ENCODE measurements around the gene TMEM107.
A peak's percentile ranks its signal among the peaks of the same experiment; 100 is the strongest.

Gene TMEM107

DNA sequence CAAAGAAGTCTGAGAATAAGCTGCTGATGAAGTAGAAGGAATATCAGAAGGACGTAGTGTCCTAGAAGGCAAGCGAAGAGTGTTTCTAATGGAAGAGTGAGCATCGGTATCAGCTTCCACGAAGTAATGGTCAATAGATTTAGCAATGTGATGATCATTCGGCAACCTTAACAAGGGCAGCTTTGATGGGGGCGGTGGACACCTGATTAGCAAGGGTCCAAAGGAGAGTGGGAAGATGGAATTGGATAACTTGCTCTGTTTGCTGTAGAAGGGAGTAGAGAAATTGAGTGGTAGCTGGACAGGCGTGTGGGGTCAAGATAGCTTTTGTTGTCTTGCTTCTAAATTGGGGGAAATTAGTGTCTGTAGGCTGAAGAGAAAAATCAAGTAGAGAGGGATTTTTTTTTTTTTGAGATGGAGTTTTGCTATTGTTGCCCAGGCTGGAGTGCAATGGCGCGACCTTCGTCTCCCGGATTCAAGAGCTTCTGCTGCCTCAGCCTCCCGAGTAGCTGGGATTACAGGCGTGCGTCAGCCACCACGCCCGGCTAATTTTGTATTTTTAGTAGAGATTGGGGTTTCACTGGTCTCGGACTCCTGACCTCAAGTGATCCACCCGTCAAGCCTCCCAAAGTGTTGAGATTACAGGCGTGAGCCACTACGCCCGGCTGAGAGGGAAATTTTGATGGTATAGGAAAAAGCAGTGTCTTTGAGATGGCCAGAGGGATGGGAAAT is 38.4 kb downstream of the TMEM107 start:
- no peaks in the 10 kb centered on the region for H3K27me3 ChIP-seq (ENCODE audit: low read length)
- no peak overlapping the region for H3K27ac ChIP-seq (ENCODE audit: low read depth, low read length)
- TF ChIP-seq, protein P1, sequence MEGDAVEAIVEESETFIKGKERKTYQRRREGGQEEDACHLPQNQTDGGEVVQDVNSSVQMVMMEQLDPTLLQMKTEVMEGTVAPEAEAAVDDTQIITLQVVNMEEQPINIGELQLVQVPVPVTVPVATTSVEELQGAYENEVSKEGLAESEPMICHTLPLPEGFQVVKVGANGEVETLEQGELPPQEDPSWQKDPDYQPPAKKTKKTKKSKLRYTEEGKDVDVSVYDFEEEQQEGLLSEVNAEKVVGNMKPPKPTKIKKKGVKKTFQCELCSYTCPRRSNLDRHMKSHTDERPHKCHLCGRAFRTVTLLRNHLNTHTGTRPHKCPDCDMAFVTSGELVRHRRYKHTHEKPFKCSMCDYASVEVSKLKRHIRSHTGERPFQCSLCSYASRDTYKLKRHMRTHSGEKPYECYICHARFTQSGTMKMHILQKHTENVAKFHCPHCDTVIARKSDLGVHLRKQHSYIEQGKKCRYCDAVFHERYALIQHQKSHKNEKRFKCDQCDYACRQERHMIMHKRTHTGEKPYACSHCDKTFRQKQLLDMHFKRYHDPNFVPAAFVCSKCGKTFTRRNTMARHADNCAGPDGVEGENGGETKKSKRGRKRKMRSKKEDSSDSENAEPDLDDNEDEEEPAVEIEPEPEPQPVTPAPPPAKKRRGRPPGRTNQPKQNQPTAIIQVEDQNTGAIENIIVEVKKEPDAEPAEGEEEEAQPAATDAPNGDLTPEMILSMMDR (IDR thresholded peaks at IDR 0.05; ENCODE audit: insufficient read depth, low read length, poor library complexity, severe bottlenecking), result no peak
- no peak for TF ChIP-seq EZH2phosphoT487 (conservative IDR thresholded peaks at IDR 0.05; ENCODE audit: low read length)
- H4K20me1 ChIP-seq (ENCODE audit: low read depth, low read length), result no peaks in the 10 kb centered on the region
- peak overlapping the region; percentile 68; the same call in 1 of the 2 replicates for H3K9ac ChIP-seq (ENCODE audit: low read length)
- peak overlapping the region; percentile 83 for H3K4me2 ChIP-seq (ENCODE audit: low read depth, low read length, poor library complexity, severe bottlenecking)
- H2AFZ ChIP-seq (ENCODE audit: low read depth, low read length, severe bottlenecking), result no peak overlapping the region
- H3K4me3 ChIP-seq (ENCODE audit: insufficient read depth, low read length, poor library complexity, severe bottlenecking), result no peak overlapping the region
- H3F3A ChIP-seq (ENCODE audit: insufficient read depth), result peaks cover 4% of the 10 kb centered on the region; the same call in 1 of the 2 replicates
- no peaks in the 10 kb centered on the region for H3K79me2 ChIP-seq (ENCODE audit: insufficient read depth, low read length)
- H3K9me3 ChIP-seq (ENCODE audit: insufficient read depth, low read length), result no peaks in the 10 kb centered on the region
- H3K9me2 ChIP-seq (replicated peaks; ENCODE audit: insufficient read depth, low read length), result no peaks in the 10 kb centered on the region
- no peaks in the 10 kb centered on the region for H3K36me3 ChIP-seq (ENCODE audit: low read length)

DNA sequence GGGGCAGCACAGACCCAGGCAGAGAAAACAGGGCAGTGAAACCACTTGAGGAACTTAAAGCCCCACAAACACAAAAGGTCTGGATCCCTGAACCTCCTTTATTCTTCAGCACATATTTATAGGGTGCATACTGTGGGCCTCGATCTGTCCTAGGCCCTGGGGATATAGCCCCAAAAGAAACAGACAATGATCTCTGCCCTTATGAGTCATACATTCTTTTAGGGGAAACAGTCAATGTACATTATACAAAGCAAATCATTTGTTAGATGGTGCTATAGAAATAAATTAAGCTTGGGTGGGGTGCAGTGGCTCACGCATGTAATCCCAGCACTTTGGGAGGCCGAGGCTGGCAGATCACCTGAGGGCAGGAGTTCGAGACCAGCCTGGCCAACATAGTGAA is 42.2 kb downstream of the TMEM107 start:
- TF ChIP-seq, protein P1 (IDR thresholded peaks at IDR 0.05; ENCODE audit: insufficient read depth, low read length, poor library complexity, severe bottlenecking), result no peak
- TF ChIP-seq EZH2phosphoT487 (conservative IDR thresholded peaks at IDR 0.05; ENCODE audit: low read length), result no peak
- H3K4me2 ChIP-seq (ENCODE audit: low read depth, low read length, poor library complexity, severe bottlenecking), result no peak overlapping the region
- H2AFZ ChIP-seq (ENCODE audit: low read depth, low read length, severe bottlenecking), result no peak overlapping the region
- no peak overlapping the region for H3K27ac ChIP-seq (ENCODE audit: low read depth, low read length)
- no peaks in the 10 kb centered on the region for H3K79me2 ChIP-seq (ENCODE audit: insufficient read depth, low read length)
- H3F3A ChIP-seq (ENCODE audit: insufficient read depth), result no peaks in the 10 kb centered on the region
- no peaks in the 10 kb centered on the region for H3K9me3 ChIP-seq (ENCODE audit: insufficient read depth, low read length)
- H3K36me3 ChIP-seq (ENCODE audit: low read length), result no peaks in the 10 kb centered on the region
- no peaks in the 10 kb centered on the region for H4K20me1 ChIP-seq (ENCODE audit: low read depth, low read length)
- H3K27me3 ChIP-seq (ENCODE audit: low read length), result no peaks in the 10 kb centered on the region
- H3K4me3 ChIP-seq (ENCODE audit: insufficient read depth, low read length, poor library complexity, severe bottlenecking), result no peak overlapping the region
- H3K9ac ChIP-seq (ENCODE audit: low read length), result no peak overlapping the region
- no peaks in the 10 kb centered on the region for H3K9me2 ChIP-seq (replicated peaks; ENCODE audit: insufficient read depth, low read length)

DNA sequence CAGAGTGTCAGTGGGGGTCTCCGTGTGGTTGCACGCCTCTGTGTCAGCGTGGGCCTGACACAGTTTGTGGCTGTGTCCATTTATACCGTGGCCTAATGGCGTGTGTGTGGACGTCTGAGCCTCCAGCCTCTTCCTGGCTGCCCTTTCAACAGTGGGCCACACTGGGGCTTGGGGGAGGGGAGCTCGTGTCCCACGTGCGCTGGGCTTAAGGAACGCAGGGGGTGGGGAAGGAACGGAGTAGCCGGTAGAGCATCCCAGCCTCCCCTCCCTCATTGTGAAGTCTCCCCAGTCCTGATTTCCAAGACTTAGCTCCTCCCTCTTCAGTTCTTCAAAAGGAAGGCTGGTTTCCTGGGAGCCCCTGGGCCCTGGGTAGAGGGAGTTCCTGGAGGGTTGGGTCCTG is 42.8 kb downstream of the TMEM107 start:
- Histone ChIP-seq H3K9ac (ENCODE audit: low read length) (no peak overlapping the region), H3K9me3 (ENCODE audit: insufficient read depth, low read length) (no peaks in the 10 kb centered on the region), H3F3A (ENCODE audit: insufficient read depth) (no peaks in the 10 kb centered on the region), H3K4me2 (ENCODE audit: low read depth, low read length, poor library complexity, severe bottlenecking) (no peak overlapping the region), H3K27me3 (ENCODE audit: low read length) (no peaks in the 10 kb centered on the region), H2AFZ (ENCODE audit: low read depth, low read length, severe bottlenecking) (no peak overlapping the region), H3K9me2 (replicated peaks; ENCODE audit: insufficient read depth, low read length) (no peaks in the 10 kb centered on the region), H3K4me3 (ENCODE audit: insufficient read depth, low read length, poor library complexity, severe bottlenecking) (no peak overlapping the region), H3K79me2 (ENCODE audit: insufficient read depth, low read length) (no peaks in the 10 kb centered on the region), H3K36me3 (ENCODE audit: low read length) (no peaks in the 10 kb centered on the region), H3K27ac (ENCODE audit: low read depth, low read length) (no peak overlapping the region), H4K20me1 (ENCODE audit: low read depth, low read length) (no peaks in the 10 kb centered on the region)
- no peak for TF ChIP-seq EZH2phosphoT487 (conservative IDR thresholded peaks at IDR 0.05; ENCODE audit: low read length)
- TF ChIP-seq, protein P1 (IDR thresholded peaks at IDR 0.05; ENCODE audit: insufficient read depth, low read length, poor library complexity, severe bottlenecking), result no peak
